Osteoblast (primary cell): Measurements from ENCODE around the gene PAN3. TPM values are rescaled to one million over a fixed set of nuclear protein-coding genes. Genes with fewer than 3 reads are reported as not detected.
A peak's percentile ranks its signal among the peaks of the same experiment; 100 is the strongest.
"Not testable (repeated sequence)": the region's sequence is repeated elsewhere in the genome, so short reads cannot be mapped to it uniquely, and the experiment has no call there.

Experiments
- DNase-seq: peaks from one replicate; pipeline ENCODE4 v3.0.0; 2011; ENCODE audit warnings: low spot score, mixed read lengths; ENCODE audit not compliant: insufficient read length; ENCODE audit errors: missing footprints
- H2AFZ ChIP-seq: 2 replicates; pipeline ENCODE4 v1.6.0; 2011; ENCODE audit warnings: mild to moderate bottlenecking, low read length
- H3K27ac ChIP-seq: 2 replicates; pipeline ENCODE4 v1.5.1; 2011; ENCODE audit warnings: mild to moderate bottlenecking, low read depth, low read length, moderate library complexity
- H3K27me3 ChIP-seq: 2 replicates; pipeline ENCODE4 v1.6.0; 2012; ENCODE audit warnings: mild to moderate bottlenecking, control low read depth, inconsistent platforms, low read length, moderate library complexity; ENCODE audit not compliant: insufficient read depth
- H3K36me3 ChIP-seq: 2 replicates; pipeline ENCODE4 v1.5.1; 2011; ENCODE audit warnings: mild to moderate bottlenecking, low read length, control low read depth, moderate library complexity; ENCODE audit not compliant: insufficient read depth
- H3K4me1 ChIP-seq: 2 replicates; pipeline ENCODE4 v1.5.1; 2011; ENCODE audit warnings: mild to moderate bottlenecking, low read length, control low read depth, moderate library complexity; ENCODE audit not compliant: insufficient read depth
- H3K4me2 ChIP-seq: 2 replicates; pipeline ENCODE4 v1.6.0; 2011; ENCODE audit warnings: mild to moderate bottlenecking, low read length; ENCODE audit not compliant: insufficient read depth
- H3K4me3 ChIP-seq: fragments of 200-600 bp; sonication (generic); 3 replicates; pipeline ENCODE4 v1.5.1; 2012; ENCODE audit warnings: mild to moderate bottlenecking, low read length, inconsistent platforms; ENCODE audit not compliant: insufficient read depth
- H3K79me2 ChIP-seq: 2 replicates; pipeline ENCODE4 v1.6.0; 2012; ENCODE audit warnings: mild to moderate bottlenecking, low read length, control low read depth, inconsistent platforms; ENCODE audit not compliant: insufficient read depth
- H3K9me3 ChIP-seq: 2 replicates; pipeline ENCODE4 v1.5.1; 2011; ENCODE audit warnings: low read depth, low read length, control low read depth
- H4K20me1 ChIP-seq: 2 replicates; pipeline ENCODE4 v1.6.0; 2012; ENCODE audit warnings: mild to moderate bottlenecking, low read length, control low read depth; ENCODE audit not compliant: insufficient read depth
- CTCF ChIP-seq: IDR thresholded peaks from 2 replicates; pipeline ENCODE4 v1.5.1; 2011; ENCODE audit warnings: mild to moderate bottlenecking, low read depth, low read length, moderate library complexity; ENCODE audit errors: extremely low read depth
- total RNA-seq: library from RNA; depleted of rRNA; stranded (reverse); fragments of >200 nt; gene quantifications from 2 replicates; pipeline ENCODE4 v1.2.3, GENCODE V29; 2012

The PAN3 gene
- total RNA-seq, 1 donor, result 27.5 TPM

DNA sequence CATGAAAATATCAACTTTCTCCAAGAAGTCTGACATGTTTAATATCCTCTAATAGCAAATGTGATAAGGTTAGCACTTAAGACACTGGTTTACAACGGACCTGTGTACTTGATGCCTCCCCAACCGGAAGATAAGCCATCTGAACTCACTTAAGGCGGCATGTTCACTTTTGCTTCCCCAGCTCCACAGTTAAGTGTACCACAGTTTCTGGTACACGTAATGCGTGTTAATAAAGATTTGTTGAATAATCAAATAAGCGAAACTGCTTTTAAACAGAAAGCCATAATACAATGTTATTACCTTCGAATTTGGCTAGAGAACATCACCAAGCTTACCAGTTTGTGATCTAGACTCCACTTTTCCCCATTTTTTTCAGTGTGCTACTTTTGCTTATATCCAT lies 1.4 kb upstream of the PAN3 start:
- H3K4me3 ChIP-seq, result peak overlapping the region; percentile 82
- no peak for TF ChIP-seq CTCF
- peaks cover 19% of the 10 kb centered on the region for H4K20me1 ChIP-seq
- H3K36me3 ChIP-seq, result no peaks in the 10 kb centered on the region
- H3K27ac ChIP-seq, result peak overlapping the region; percentile 85
- DNase-seq, result no peak
- H3K4me2 ChIP-seq, result peak overlapping the region; percentile 98
- peak overlapping the region; percentile 32 for H2AFZ ChIP-seq
- H3K27me3 ChIP-seq, result no peaks in the 10 kb centered on the region
- no peaks in the 10 kb centered on the region for H3K9me3 ChIP-seq
- peaks cover 37% of the 10 kb centered on the region for H3K79me2 ChIP-seq
- peaks cover 19% of the 10 kb centered on the region for H3K4me1 ChIP-seq

- H2AFZ ChIP-seq, result peak overlapping the region; percentile 85
- H3K4me1 ChIP-seq, result peaks cover 19% of the 10 kb centered on the region
- peak overlapping the region; percentile 98 for H3K4me2 ChIP-seq
- H3K9me3 ChIP-seq, result no peaks in the 10 kb centered on the region
- no peak for TF ChIP-seq CTCF
- H3K27me3 ChIP-seq, result no peaks in the 10 kb centered on the region
- no peaks in the 10 kb centered on the region for H3K36me3 ChIP-seq
- H3K27ac ChIP-seq, result peak overlapping the region; percentile 85
- peaks cover 44% of the 10 kb centered on the region for H3K79me2 ChIP-seq
- H4K20me1 ChIP-seq, result peaks cover 24% of the 10 kb centered on the region
- H3K4me3 ChIP-seq, result peak overlapping the region; percentile 82
- DNase-seq, result no peak
Measured at GRCh38 chr13:28137596-28137995, 749 bp upstream of the PAN3 start.

GRCh38 chr13:28138756-28139470 lies 568 bp downstream of the PAN3 start:
- Histone ChIP-seq H3K4me2 (peak overlapping the region; percentile 99), H3K4me3 (peak overlapping the region; percentile 82), H3K27me3 (no peaks in the 10 kb centered on the region), H3K27ac (peak overlapping the region; percentile 77), H2AFZ (peak overlapping the region; percentile 45), H3K9me3 (no peaks in the 10 kb centered on the region), H3K36me3 (no peaks in the 10 kb centered on the region), H3K4me1 (peaks cover 23% of the 10 kb centered on the region), H4K20me1 (peaks cover 35% of the 10 kb centered on the region), H3K79me2 (peaks cover 57% of the 10 kb centered on the region)
- peak; percentile 90 for DNase-seq
- no peak for TF ChIP-seq CTCF

- H3K27me3 ChIP-seq, result no peaks in the 10 kb centered on the region
- no peaks in the 10 kb centered on the region for H3K36me3 ChIP-seq
- no peak for DNase-seq
- H3K79me2 ChIP-seq, result peaks cover 73% of the 10 kb centered on the region
- no peak for TF ChIP-seq CTCF
- H3K4me3 ChIP-seq, result peak overlapping the region; percentile 82
- H3K4me2 ChIP-seq, result peak overlapping the region; percentile 99
- H4K20me1 ChIP-seq, result peaks cover 48% of the 10 kb centered on the region
- no peaks in the 10 kb centered on the region for H3K9me3 ChIP-seq
- H2AFZ ChIP-seq, result no peak overlapping the region
- peaks cover 23% of the 10 kb centered on the region for H3K4me1 ChIP-seq
- H3K27ac ChIP-seq, result peak overlapping the region; percentile 77
Measured at GRCh38 chr13:28140433-28141125, 2.2 kb downstream of the PAN3 start.

- DNase-seq, H3K4me2 ChIP-seq, H2AFZ ChIP-seq, H3K9me3 ChIP-seq, H3K36me3 ChIP-seq, H3K27me3 ChIP-seq, H3K4me3 ChIP-seq, H3K27ac ChIP-seq: not testable (repeated sequence)
- Histone ChIP-seq H3K4me1 (peaks cover 23% of the 10 kb centered on the region), H3K79me2 (peaks cover 82% of the 10 kb centered on the region), H4K20me1 (peaks cover 56% of the 10 kb centered on the region)
Measured at GRCh38 chr13:28141542-28141941, 3.2 kb downstream of the PAN3 start.
